ENCODE data around the gene PLXDC2. TPM values are rescaled to one million over a fixed set of nuclear protein-coding genes. Genes with fewer than 3 reads are reported as not detected.

The PLXDC2 gene
- total RNA-seq = 3.0 and 7.3 TPM in 2 replicates

DNA sequence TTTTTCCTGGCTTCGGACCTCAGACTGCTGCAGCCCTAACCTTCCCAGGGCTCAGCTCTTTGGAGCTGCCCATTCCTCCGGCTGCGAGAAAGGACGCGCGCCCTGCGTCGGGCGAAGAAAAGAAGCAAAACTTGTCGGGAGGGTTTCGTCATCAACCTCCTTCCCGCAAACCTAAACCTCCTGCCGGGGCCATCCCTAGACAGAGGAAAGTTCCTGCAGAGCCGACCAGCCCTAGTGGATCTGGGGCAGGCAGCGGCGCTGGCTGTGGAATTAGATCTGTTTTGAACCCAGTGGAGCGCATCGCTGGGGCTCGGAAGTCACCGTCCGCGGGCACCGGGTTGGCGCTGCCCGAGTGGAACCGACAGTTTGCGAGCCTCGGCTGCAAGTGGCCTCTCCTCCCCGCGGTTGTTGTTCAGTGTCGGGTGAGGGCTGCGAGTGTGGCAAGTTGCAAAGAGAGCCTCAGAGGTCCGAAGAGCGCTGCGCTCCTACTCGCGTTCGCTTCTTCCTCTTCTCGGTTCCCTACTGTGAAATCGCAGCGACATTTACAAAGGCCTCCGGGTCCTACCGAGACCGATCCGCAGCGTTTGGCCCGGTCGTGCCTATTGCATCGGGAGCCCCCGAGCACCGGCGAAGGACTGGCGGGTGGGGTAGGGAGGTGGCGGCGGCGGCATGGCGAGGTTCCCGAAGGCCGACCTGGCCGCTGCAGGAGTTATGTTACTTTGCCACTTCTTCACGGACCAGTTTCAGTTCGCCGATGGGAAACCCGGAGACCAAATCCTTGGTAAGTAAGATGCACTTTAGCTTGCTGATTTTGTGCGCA is at the start of gene PLXDC2:
PLXDC2 (plus strand) TSS at position 22 of the 820 bp plus-strand sequence.

All from hair follicular keratinocyte (primary cell).